Measurements from ENCODE around the gene RALGAPA1.

The RALGAPA1 gene

GRCh38 chr14:35708062-35708461, 101.0 kb downstream of the RALGAPA1 start:
- H3K27ac ChIP-seq (ENCODE audit: insufficient read depth, low read length, poor library complexity, severe bottlenecking), result no peak overlapping the region
- no peaks in the 10 kb centered on the region for H3K27me3 ChIP-seq (replicated peaks; ENCODE audit: control insufficient read depth, insufficient read depth, low read length, poor library complexity, severe bottlenecking)
- H3K4me3 ChIP-seq (ENCODE audit: insufficient read depth, low read depth, low read length, poor library complexity, severe bottlenecking), result no peak overlapping the region
- no peaks in the 10 kb centered on the region for H3K9me3 ChIP-seq (ENCODE audit: control insufficient read depth, low read length)
- H3K4me1 ChIP-seq (ENCODE audit: control insufficient read depth, insufficient read depth, low read length, poor library complexity, severe bottlenecking), result no peaks in the 10 kb centered on the region
- H3K36me3 ChIP-seq (ENCODE audit: control insufficient read depth, insufficient read depth, low read length), result peaks cover 4% of the 10 kb centered on the region
- no peak for DNase-seq

- no peak for DNase-seq
- Histone ChIP-seq H3K9me3 (ENCODE audit: control insufficient read depth, low read length) (no peaks in the 10 kb centered on the region), H3K4me1 (ENCODE audit: control insufficient read depth, insufficient read depth, low read length, poor library complexity, severe bottlenecking) (no peaks in the 10 kb centered on the region), H3K27ac (ENCODE audit: insufficient read depth, low read length, poor library complexity, severe bottlenecking) (no peak overlapping the region), H3K36me3 (ENCODE audit: control insufficient read depth, insufficient read depth, low read length) (peaks cover 4% of the 10 kb centered on the region), H3K4me3 (ENCODE audit: insufficient read depth, low read depth, low read length, poor library complexity, severe bottlenecking) (no peak overlapping the region), H3K27me3 (replicated peaks; ENCODE audit: control insufficient read depth, insufficient read depth, low read length, poor library complexity, severe bottlenecking) (no peaks in the 10 kb centered on the region)
Observed at GRCh38 chr14:35705636-35706035, 103.5 kb downstream of the RALGAPA1 start.

- Histone ChIP-seq H3K36me3 (ENCODE audit: control insufficient read depth, insufficient read depth, low read length) (peaks cover 4% of the 10 kb centered on the region), H3K4me3 (ENCODE audit: insufficient read depth, low read depth, low read length, poor library complexity, severe bottlenecking) (no peak overlapping the region), H3K27ac (ENCODE audit: insufficient read depth, low read length, poor library complexity, severe bottlenecking) (no peak overlapping the region), H3K27me3 (replicated peaks; ENCODE audit: control insufficient read depth, insufficient read depth, low read length, poor library complexity, severe bottlenecking) (no peaks in the 10 kb centered on the region), H3K4me1 (ENCODE audit: control insufficient read depth, insufficient read depth, low read length, poor library complexity, severe bottlenecking) (no peaks in the 10 kb centered on the region), H3K9me3 (ENCODE audit: control insufficient read depth, low read length) (no peaks in the 10 kb centered on the region)
- no peak for DNase-seq
Observed at GRCh38 chr14:35704793-35705493, 104.2 kb downstream of the RALGAPA1 start.

GRCh38 chr14:35701531-35701930, 107.6 kb downstream of the RALGAPA1 start:
- Histone ChIP-seq H3K36me3 (ENCODE audit: control insufficient read depth, insufficient read depth, low read length) (no peaks in the 10 kb centered on the region), H3K9me3 (ENCODE audit: control insufficient read depth, low read length) (no peaks in the 10 kb centered on the region), H3K4me3 (ENCODE audit: insufficient read depth, low read depth, low read length, poor library complexity, severe bottlenecking) (no peak overlapping the region), H3K4me1 (ENCODE audit: control insufficient read depth, insufficient read depth, low read length, poor library complexity, severe bottlenecking) (no peaks in the 10 kb centered on the region), H3K27ac (ENCODE audit: insufficient read depth, low read length, poor library complexity, severe bottlenecking) (no peak overlapping the region), H3K27me3 (replicated peaks; ENCODE audit: control insufficient read depth, insufficient read depth, low read length, poor library complexity, severe bottlenecking) (no peaks in the 10 kb centered on the region)
- DNase-seq, result no peak

- Histone ChIP-seq H3K27me3 (replicated peaks; ENCODE audit: control insufficient read depth, insufficient read depth, low read length, poor library complexity, severe bottlenecking) (no peaks in the 10 kb centered on the region), H3K4me3 (ENCODE audit: insufficient read depth, low read depth, low read length, poor library complexity, severe bottlenecking) (no peak overlapping the region), H3K36me3 (ENCODE audit: control insufficient read depth, insufficient read depth, low read length) (no peaks in the 10 kb centered on the region), H3K4me1 (ENCODE audit: control insufficient read depth, insufficient read depth, low read length, poor library complexity, severe bottlenecking) (no peaks in the 10 kb centered on the region), H3K9me3 (ENCODE audit: control insufficient read depth, low read length) (no peaks in the 10 kb centered on the region), H3K27ac (ENCODE audit: insufficient read depth, low read length, poor library complexity, severe bottlenecking) (no peak overlapping the region)
- no peak for DNase-seq
Observed at GRCh38 chr14:35699791-35700444, 109.2 kb downstream of the RALGAPA1 start.

- no peak overlapping the region for H3K27ac ChIP-seq (ENCODE audit: insufficient read depth, low read length, poor library complexity, severe bottlenecking)
- H3K4me3 ChIP-seq (ENCODE audit: insufficient read depth, low read depth, low read length, poor library complexity, severe bottlenecking), result no peak overlapping the region
- no peaks in the 10 kb centered on the region for H3K4me1 ChIP-seq (ENCODE audit: control insufficient read depth, insufficient read depth, low read length, poor library complexity, severe bottlenecking)
- H3K27me3 ChIP-seq (replicated peaks; ENCODE audit: control insufficient read depth, insufficient read depth, low read length, poor library complexity, severe bottlenecking), result no peaks in the 10 kb centered on the region
- no peaks in the 10 kb centered on the region for H3K36me3 ChIP-seq (ENCODE audit: control insufficient read depth, insufficient read depth, low read length)
- DNase-seq, result no peak
- no peaks in the 10 kb centered on the region for H3K9me3 ChIP-seq (ENCODE audit: control insufficient read depth, low read length)
Observed at GRCh38 chr14:35696575-35696974, 112.5 kb downstream of the RALGAPA1 start.

GRCh38 chr14:35696119-35696518, 113.0 kb downstream of the RALGAPA1 start:
- Histone ChIP-seq H3K4me3 (ENCODE audit: insufficient read depth, low read depth, low read length, poor library complexity, severe bottlenecking) (no peak overlapping the region), H3K9me3 (ENCODE audit: control insufficient read depth, low read length) (no peaks in the 10 kb centered on the region), H3K27ac (ENCODE audit: insufficient read depth, low read length, poor library complexity, severe bottlenecking) (no peak overlapping the region), H3K36me3 (ENCODE audit: control insufficient read depth, insufficient read depth, low read length) (no peaks in the 10 kb centered on the region), H3K27me3 (replicated peaks; ENCODE audit: control insufficient read depth, insufficient read depth, low read length, poor library complexity, severe bottlenecking) (no peaks in the 10 kb centered on the region), H3K4me1 (ENCODE audit: control insufficient read depth, insufficient read depth, low read length, poor library complexity, severe bottlenecking) (no peaks in the 10 kb centered on the region)
- no peak for DNase-seq

GRCh38 chr14:35695647-35696046, 113.4 kb downstream of the RALGAPA1 start:
- Histone ChIP-seq H3K36me3 (ENCODE audit: control insufficient read depth, insufficient read depth, low read length) (no peaks in the 10 kb centered on the region), H3K4me3 (ENCODE audit: insufficient read depth, low read depth, low read length, poor library complexity, severe bottlenecking) (no peak overlapping the region)

GRCh38 chr14:35695072-35695471, 114.0 kb downstream of the RALGAPA1 start:
- no peaks in the 10 kb centered on the region for H3K36me3 ChIP-seq (ENCODE audit: control insufficient read depth, insufficient read depth, low read length)
- no peak overlapping the region for H3K27ac ChIP-seq (ENCODE audit: insufficient read depth, low read length, poor library complexity, severe bottlenecking)
- H3K4me3 ChIP-seq (ENCODE audit: insufficient read depth, low read depth, low read length, poor library complexity, severe bottlenecking), result no peak overlapping the region
- H3K27me3 ChIP-seq (replicated peaks; ENCODE audit: control insufficient read depth, insufficient read depth, low read length, poor library complexity, severe bottlenecking), result no peaks in the 10 kb centered on the region
- no peaks in the 10 kb centered on the region for H3K9me3 ChIP-seq (ENCODE audit: control insufficient read depth, low read length)
- no peaks in the 10 kb centered on the region for H3K4me1 ChIP-seq (ENCODE audit: control insufficient read depth, insufficient read depth, low read length, poor library complexity, severe bottlenecking)
- no peak for DNase-seq

More at GRCh38 chr14:35695647-35696046, 113.4 kb downstream of the RALGAPA1 start:
- Histone ChIP-seq H3K4me1 (ENCODE audit: control insufficient read depth, insufficient read depth, low read length, poor library complexity, severe bottlenecking) (no peaks in the 10 kb centered on the region), H3K27me3 (replicated peaks; ENCODE audit: control insufficient read depth, insufficient read depth, low read length, poor library complexity, severe bottlenecking) (no peaks in the 10 kb centered on the region), H3K9me3 (ENCODE audit: control insufficient read depth, low read length) (no peaks in the 10 kb centered on the region), H3K27ac (ENCODE audit: insufficient read depth, low read length, poor library complexity, severe bottlenecking) (no peak overlapping the region)
- DNase-seq, result no peak

- H3K27me3 ChIP-seq (replicated peaks; ENCODE audit: control insufficient read depth, insufficient read depth, low read length, poor library complexity, severe bottlenecking), result no peaks in the 10 kb centered on the region
- H3K4me1 ChIP-seq (ENCODE audit: control insufficient read depth, insufficient read depth, low read length, poor library complexity, severe bottlenecking), result no peaks in the 10 kb centered on the region
- no peak for DNase-seq
- H3K36me3 ChIP-seq (ENCODE audit: control insufficient read depth, insufficient read depth, low read length), result peaks cover 8% of the 10 kb centered on the region
- no peak overlapping the region for H3K27ac ChIP-seq (ENCODE audit: insufficient read depth, low read length, poor library complexity, severe bottlenecking)
- no peak overlapping the region for H3K4me3 ChIP-seq (ENCODE audit: insufficient read depth, low read depth, low read length, poor library complexity, severe bottlenecking)
- no peaks in the 10 kb centered on the region for H3K9me3 ChIP-seq (ENCODE audit: control insufficient read depth, low read length)
Observed at GRCh38 chr14:35689000-35689460, 120.1 kb downstream of the RALGAPA1 start.

Measured in effector memory CD4-positive, alpha-beta T cell (primary cell).